ENCODE results near the gene GPR39.
A peak's percentile ranks its signal among the peaks of the same experiment; 100 is the strongest.

The GPR39 gene

GRCh38 chr2:132651115-132652045 lies 234.8 kb downstream of the GPR39 start:
- DNase-seq, result no peak

GRCh38 chr2:132652474-132652873 lies 235.9 kb downstream of the GPR39 start:
- no peak for DNase-seq

- no peak for DNase-seq
Observed at GRCh38 chr2:132654335-132654734, 237.7 kb downstream of the GPR39 start.

- DNase-seq, result no peak
Observed at GRCh38 chr2:132654968-132655367, 238.4 kb downstream of the GPR39 start.

- no peak for DNase-seq
Observed at GRCh38 chr2:132656266-132656975, 239.8 kb downstream of the GPR39 start.

- no peak for DNase-seq
Observed at GRCh38 chr2:132659331-132659730, 242.7 kb downstream of the GPR39 start.

GRCh38 chr2:132662732-132663131 lies 246.1 kb downstream of the GPR39 start:
- no peak for DNase-seq

GRCh38 chr2:132664096-132664495 lies 247.5 kb downstream of the GPR39 start:
- no peak for DNase-seq

- no peak for DNase-seq
Observed at GRCh38 chr2:132665401-132666140, 249.0 kb downstream of the GPR39 start.

GRCh38 chr2:132667706-132668105 lies 251.1 kb downstream of the GPR39 start:
- DNase-seq, result no peak

- peak; percentile 72 for DNase-seq
Observed at GRCh38 chr2:132668189-132668823, 251.7 kb downstream of the GPR39 start.

GRCh38 chr2:132668987-132669907 lies 252.6 kb downstream of the GPR39 start:
- DNase-seq, result peak; percentile 58

- peak; percentile 75 for DNase-seq
Observed at GRCh38 chr2:132669908-132670495, 253.4 kb downstream of the GPR39 start, which contains the start of gene LYPD1. TSS of gene LYPD1 (minus strand) at chr2:132670205. CDS start at chr2:132669932, 273 bp downstream.

- peak; percentile 68 for DNase-seq
Observed at GRCh38 chr2:132670496-132671150, 254.0 kb downstream of the GPR39 start.

- DNase-seq, result peak; percentile 53
Observed at GRCh38 chr2:132671151-132671835, 254.7 kb downstream of the GPR39 start.

GRCh38 chr2:132676999-132677398 lies 260.4 kb downstream of the GPR39 start:
- no peak for DNase-seq

GRCh38 chr2:132677661-132678060 lies 261.1 kb downstream of the GPR39 start:
- no peak for DNase-seq

- no peak for DNase-seq
Observed at GRCh38 chr2:132678483-132678882, 261.9 kb downstream of the GPR39 start.

GRCh38 chr2:132680544-132680943 lies 263.9 kb downstream of the GPR39 start:
- no peak for DNase-seq

- DNase-seq, result no peak
Observed at GRCh38 chr2:132681766-132682165, 265.2 kb downstream of the GPR39 start.

All from NCI-H345 (cell line).